HG03064 (cell line): ENCODE data around the gene TRIM47.
"Not testable (repeated sequence)": the region's sequence is repeated elsewhere in the genome, so short reads cannot be mapped to it uniquely, and the experiment has no call there.

Experiments
- ATAC-seq: cut with Tn5 transposase; IDR thresholded peaks from one replicate; pipeline ENCODE4 v1.9.1; 2021; ENCODE audit warnings: low read depth; ENCODE audit not compliant: unreplicated experiment

Gene TRIM47

GRCh38 chr17:75872434-75873351, 5.7 kb downstream of the TRIM47 start:
- ATAC-seq: no peak

- not testable (repeated sequence) for ATAC-seq
Measured at GRCh38 chr17:75870228-75870627, 8.2 kb downstream of the TRIM47 start.

GRCh38 chr17:75869282-75870141, 8.9 kb downstream of the TRIM47 start:
- ATAC-seq: no peak

- ATAC-seq: not testable (repeated sequence)
Measured at GRCh38 chr17:75868730-75869281, 9.6 kb downstream of the TRIM47 start.

GRCh38 chr17:75865404-75866188, 12.8 kb downstream of the TRIM47 start:
- not testable (repeated sequence) for ATAC-seq

GRCh38 chr17:75864887-75865286, 13.5 kb downstream of the TRIM47 start:
- not testable (repeated sequence) for ATAC-seq

- ATAC-seq: peak; percentile 86
Measured at GRCh38 chr17:75864448-75864871, 13.9 kb downstream of the TRIM47 start.

GRCh38 chr17:75861927-75862317, 16.5 kb downstream of the TRIM47 start:
- no peak for ATAC-seq

- ATAC-seq: not testable (repeated sequence)
Measured at GRCh38 chr17:75859358-75859757, 19.0 kb downstream of the TRIM47 start.

GRCh38 chr17:75856062-75856756, 22.2 kb downstream of the TRIM47 start:
- ATAC-seq: no peak

- ATAC-seq: peak; percentile 73
Measured at GRCh38 chr17:75855310-75856061, 22.9 kb downstream of the TRIM47 start, which contains the start of gene WBP2. WBP2 (minus strand) TSS chr17:75855335; CDS start chr17:75855297, 38 bp downstream.

- ATAC-seq: no peak
Measured at GRCh38 chr17:75854881-75855309, 23.5 kb downstream of the TRIM47 start.

- no peak for ATAC-seq
Measured at GRCh38 chr17:75854101-75854748, 24.2 kb downstream of the TRIM47 start.

- ATAC-seq: no peak
Measured at GRCh38 chr17:75853433-75853832, 24.9 kb downstream of the TRIM47 start.

GRCh38 chr17:75851693-75851991, 26.7 kb downstream of the TRIM47 start:
- ATAC-seq: not testable (repeated sequence)

GRCh38 chr17:75850928-75851692, 27.3 kb downstream of the TRIM47 start:
- no peak for ATAC-seq

GRCh38 chr17:75849724-75850123, 28.7 kb downstream of the TRIM47 start:
- no peak for ATAC-seq

GRCh38 chr17:75849279-75849646, 29.1 kb downstream of the TRIM47 start:
- ATAC-seq: no peak
